Vagina (tissue), 2 donors: ENCODE measurements around the gene SLC2A9. TPM values are rescaled to one million over a fixed set of nuclear protein-coding genes. Genes with fewer than 3 reads are reported as not detected.
A peak's percentile ranks its signal among the peaks of the same experiment; 100 is the strongest.

Experiments
- DNase-seq, 2 donors: peaks; one replicate each; pipeline ENCODE4 v3.0.0-alpha.2; 2017; ENCODE audit errors: extremely low spot score in 2 of 2
- H3K27ac ChIP-seq: fragments of 200-600 bp; sonication (generic); one replicate; pipeline ENCODE4 v1.5.1; 2019
- H3K27me3 ChIP-seq: fragments of 200-600 bp; sonication (generic); one replicate; pipeline ENCODE4 v1.5.1; 2019
- H3K36me3 ChIP-seq, 2 donors: fragments of 200-600 bp; sonication (generic); one replicate each; pipeline ENCODE4 v1.5.1; 2017 to 2019
- H3K4me1 ChIP-seq: fragments of 200-600 bp; sonication (generic); one replicate; pipeline ENCODE4 v1.5.1; 2019
- H3K4me3 ChIP-seq, 2 donors: fragments of 200-600 bp; sonication (generic); 1 replicate in 1 of 2; 2 replicates in 1 of 2; pipeline ENCODE4 v1.5.1; 2016 to 2019
- H3K9me3 ChIP-seq: fragments of 200-600 bp; sonication (generic); one replicate; pipeline ENCODE4 v1.5.1; 2019
- POLR2A ChIP-seq, 2 donors: fragments of 450-650 bp; IDR thresholded peaks; one replicate each; pipeline ENCODE4 v1.6.1; 2017; ENCODE audit warnings: antibody characterized with exemption in 2 of 2, mild to moderate bottlenecking in 2 of 2, moderate library complexity in 2 of 2
- POLR2AphosphoS5 ChIP-seq, 2 donors: sonication (generic); formaldehyde crosslinking; IDR thresholded peaks; one replicate each; pipeline ENCODE4 v1.9.0; 2017; ENCODE audit warnings: antibody characterized with exemption in 2 of 2, mild to moderate bottlenecking in 2 of 2, low read depth in 1 of 2; ENCODE audit not compliant: insufficient read depth in 1 of 2
- intact Hi-C: fragments of 100-400 bp; cut with DNase I; formaldehyde crosslinking; loops from one replicate; pipeline ENCODE4 v1.15.1; 2023
- total RNA-seq: library from RNA; depleted of rRNA; stranded (reverse); fragments of >200 nt; gene quantifications from one replicate; pipeline ENCODE4 v1.2.3, GENCODE V29; 2016
- TF ChIP-seq, protein P1 (sequence below), 3 experiments: fragments of 450-650 bp in 2 of 3; fragments of 200-600 bp in 1 of 3; sonication (generic) in 1 of 3; IDR thresholded peaks; one replicate each; pipeline ENCODE4 v1.5.1; 2017 to 2019; ENCODE audit warnings: antibody characterized with exemption in 3 of 3, mild to moderate bottlenecking in 2 of 3, moderate library complexity in 2 of 3

The SLC2A9 gene
- total RNA-seq, 1 donor from 2014 or later, result 7.9 TPM

DNA sequence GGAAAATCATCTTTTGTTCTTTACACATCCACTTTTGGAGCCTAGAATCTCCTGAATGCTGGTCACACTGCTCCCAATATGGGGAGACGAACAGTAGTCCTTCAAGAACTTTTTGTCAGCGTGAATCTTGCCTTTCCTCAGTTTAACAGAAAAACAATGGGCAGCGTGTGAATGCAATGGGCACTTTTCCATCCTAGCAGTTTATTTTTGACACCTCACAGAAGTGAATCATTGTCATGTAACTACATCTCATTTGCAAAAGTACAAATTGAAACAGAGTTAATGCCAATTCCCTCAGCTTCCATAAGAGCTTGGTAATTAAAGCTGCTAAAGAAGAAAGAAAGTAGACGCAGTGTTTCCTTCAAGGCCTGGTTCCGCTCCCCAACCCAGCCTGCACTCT, 154.4 kb downstream of the SLC2A9 start:
- TF ChIP-seq, protein P1, sequence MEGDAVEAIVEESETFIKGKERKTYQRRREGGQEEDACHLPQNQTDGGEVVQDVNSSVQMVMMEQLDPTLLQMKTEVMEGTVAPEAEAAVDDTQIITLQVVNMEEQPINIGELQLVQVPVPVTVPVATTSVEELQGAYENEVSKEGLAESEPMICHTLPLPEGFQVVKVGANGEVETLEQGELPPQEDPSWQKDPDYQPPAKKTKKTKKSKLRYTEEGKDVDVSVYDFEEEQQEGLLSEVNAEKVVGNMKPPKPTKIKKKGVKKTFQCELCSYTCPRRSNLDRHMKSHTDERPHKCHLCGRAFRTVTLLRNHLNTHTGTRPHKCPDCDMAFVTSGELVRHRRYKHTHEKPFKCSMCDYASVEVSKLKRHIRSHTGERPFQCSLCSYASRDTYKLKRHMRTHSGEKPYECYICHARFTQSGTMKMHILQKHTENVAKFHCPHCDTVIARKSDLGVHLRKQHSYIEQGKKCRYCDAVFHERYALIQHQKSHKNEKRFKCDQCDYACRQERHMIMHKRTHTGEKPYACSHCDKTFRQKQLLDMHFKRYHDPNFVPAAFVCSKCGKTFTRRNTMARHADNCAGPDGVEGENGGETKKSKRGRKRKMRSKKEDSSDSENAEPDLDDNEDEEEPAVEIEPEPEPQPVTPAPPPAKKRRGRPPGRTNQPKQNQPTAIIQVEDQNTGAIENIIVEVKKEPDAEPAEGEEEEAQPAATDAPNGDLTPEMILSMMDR (IDR thresholded peaks at IDR 0.05), result no peak
- TF ChIP-seq POLR2A (IDR thresholded peaks at IDR 0.05), result no peak
- no peak for TF ChIP-seq POLR2AphosphoS5 (IDR thresholded peaks at IDR 0.05; ENCODE audit: insufficient read depth in 1 of 2, low read depth in 1 of 2)
- no peaks in the 10 kb centered on the region for H3K36me3 ChIP-seq
- H3K27ac ChIP-seq, result no peak overlapping the region
- no peaks in the 10 kb centered on the region for H3K27me3 ChIP-seq
- H3K4me3 ChIP-seq, result no peak overlapping the region
- intact Hi-C loops, result no loop called here
- no peak for DNase-seq
- H3K4me1 ChIP-seq, result no peaks in the 10 kb centered on the region
- H3K9me3 ChIP-seq, result no peaks in the 10 kb centered on the region

DNA sequence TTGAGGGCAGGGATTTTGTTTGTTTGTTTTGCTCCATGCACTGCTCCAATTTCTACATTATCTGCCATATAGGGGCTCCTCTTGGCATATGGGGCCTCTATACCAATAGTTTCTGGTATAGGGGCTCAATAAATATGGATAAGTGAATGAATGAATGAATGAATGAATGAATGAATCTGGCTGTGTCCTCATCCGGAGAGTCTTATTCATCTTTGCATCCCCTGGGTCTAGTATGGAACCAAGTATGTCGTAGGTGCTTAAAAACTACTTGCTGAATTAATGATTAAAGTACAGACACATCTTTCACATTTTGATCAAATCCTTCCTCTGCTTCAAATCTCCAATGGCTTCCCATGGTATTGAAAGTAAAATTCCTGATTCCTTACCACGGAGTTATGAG, 159.7 kb downstream of the SLC2A9 start:
- no peak for DNase-seq
- Histone ChIP-seq H3K27ac (no peak overlapping the region), H3K4me3 (no peak overlapping the region), H3K27me3 (no peaks in the 10 kb centered on the region), H3K36me3 (peaks cover 0 to 3% of the 10 kb centered on the region in 2 donors), H3K4me1 (no peaks in the 10 kb centered on the region), H3K9me3 (no peaks in the 10 kb centered on the region)
- TF ChIP-seq POLR2A (IDR thresholded peaks at IDR 0.05) (no peak), POLR2AphosphoS5 (IDR thresholded peaks at IDR 0.05; ENCODE audit: insufficient read depth in 1 of 2, low read depth in 1 of 2) (no peak)
- TF ChIP-seq, protein P1 (IDR thresholded peaks at IDR 0.05), result no peak
- intact Hi-C loops, result no loop called here

DNA sequence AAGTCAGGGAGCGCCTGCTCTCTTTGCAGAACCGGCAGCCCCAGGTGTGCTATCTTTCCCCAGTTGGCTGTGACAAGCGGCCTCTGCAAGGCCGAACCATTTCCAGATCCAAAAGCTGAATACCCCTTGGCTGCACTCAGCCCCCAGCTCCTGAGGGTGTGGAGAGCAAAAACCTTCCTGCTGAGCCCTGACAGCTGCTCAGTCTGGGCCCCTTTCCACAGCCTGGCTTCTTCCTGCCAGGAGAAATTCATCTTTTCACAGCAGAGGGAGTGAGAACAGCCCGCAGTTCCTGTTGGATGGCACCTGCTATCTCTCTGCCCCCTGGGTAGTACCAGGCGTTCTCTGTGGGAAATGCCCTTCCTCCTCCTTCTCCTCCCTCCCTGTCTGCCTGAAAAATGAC, 161.5 kb downstream of the SLC2A9 start:
- Histone ChIP-seq H3K36me3 (peaks cover 0 to 3% of the 10 kb centered on the region in 2 donors), H3K4me1 (no peaks in the 10 kb centered on the region), H3K27ac (no peak overlapping the region), H3K27me3 (no peaks in the 10 kb centered on the region), H3K4me3 (no peak overlapping the region), H3K9me3 (peaks cover 6% of the 10 kb centered on the region)
- intact Hi-C loops, result no loop called here
- peak in 1 of 2 donors; percentile 70 for DNase-seq
- no peak for TF ChIP-seq POLR2AphosphoS5 (IDR thresholded peaks at IDR 0.05; ENCODE audit: insufficient read depth in 1 of 2, low read depth in 1 of 2)
- TF ChIP-seq, protein P1 (IDR thresholded peaks at IDR 0.05), result no peak
- no peak for TF ChIP-seq POLR2A (IDR thresholded peaks at IDR 0.05)

- intact Hi-C loops, result no loop called here
- TF ChIP-seq, protein P1 (IDR thresholded peaks at IDR 0.05), result no peak
- no peak for TF ChIP-seq POLR2A (IDR thresholded peaks at IDR 0.05)
- TF ChIP-seq POLR2AphosphoS5 (IDR thresholded peaks at IDR 0.05; ENCODE audit: insufficient read depth in 1 of 2, low read depth in 1 of 2), result no peak
- Histone ChIP-seq H3K27me3 (no peaks in the 10 kb centered on the region), H3K36me3 (no peaks in the 10 kb centered on the region), H3K4me1 (no peaks in the 10 kb centered on the region), H3K27ac (no peak overlapping the region), H3K4me3 (no peak overlapping the region), H3K9me3 (no peaks in the 10 kb centered on the region)
- DNase-seq, result no peak
These were observed 171.8 kb downstream of the SLC2A9 start for GRCh38 chr4:9849538-9849920.

DNA sequence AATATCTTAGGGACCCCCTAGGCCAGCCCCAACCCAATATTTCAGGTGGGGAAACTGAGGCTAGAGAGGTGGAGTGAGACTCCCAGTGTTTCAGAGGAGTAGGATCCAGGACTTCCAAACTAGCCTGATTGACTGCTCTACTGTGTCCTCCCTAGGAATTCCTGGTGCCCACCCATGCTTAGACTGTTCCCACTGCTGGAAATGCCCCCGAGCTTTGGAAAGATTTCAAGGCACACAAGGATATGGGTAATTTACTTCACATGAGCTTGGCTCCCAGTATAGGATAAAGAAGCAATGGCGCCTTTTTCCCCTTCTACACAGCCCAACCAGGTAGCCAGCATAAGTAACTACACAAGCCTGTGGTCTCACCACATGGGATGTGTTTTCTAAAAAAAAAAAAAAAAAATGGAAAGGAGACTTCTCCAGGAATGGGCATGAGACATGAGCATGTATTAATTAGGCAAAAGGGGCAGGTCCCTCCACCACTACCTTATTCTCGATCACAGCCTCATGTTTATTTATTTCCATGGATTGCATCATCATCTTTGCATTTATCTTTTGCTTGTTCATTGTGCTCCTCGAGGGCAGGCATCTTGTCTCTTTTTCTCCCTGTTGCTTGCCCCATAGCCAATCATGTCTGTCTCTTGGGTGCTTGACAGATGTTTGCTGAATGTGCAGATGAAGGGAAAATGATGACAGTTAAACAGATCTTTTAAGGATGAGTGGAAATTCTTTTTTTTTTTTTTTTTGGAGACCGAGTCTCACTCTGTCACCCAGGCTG, 173.1 kb downstream of the SLC2A9 start:
- DNase-seq, result no peak
- intact Hi-C loops, result no loop called here
- no peaks in the 10 kb centered on the region for H3K9me3 ChIP-seq
- H3K27me3 ChIP-seq, result no peaks in the 10 kb centered on the region
- TF ChIP-seq, protein P1 (IDR thresholded peaks at IDR 0.05), result no peak
- no peak for TF ChIP-seq POLR2A (IDR thresholded peaks at IDR 0.05)
- no peak for TF ChIP-seq POLR2AphosphoS5 (IDR thresholded peaks at IDR 0.05; ENCODE audit: insufficient read depth in 1 of 2, low read depth in 1 of 2)
- no peaks in the 10 kb centered on the region for H3K36me3 ChIP-seq
- H3K4me1 ChIP-seq, result no peaks in the 10 kb centered on the region
- H3K27ac ChIP-seq, result no peak overlapping the region
- H3K4me3 ChIP-seq, result no peak overlapping the region
